ENCODE measurements around the gene ZNF845.
A peak's percentile ranks its signal among the peaks of the same experiment; 100 is the strongest.

ZNF845 gene

DNA sequence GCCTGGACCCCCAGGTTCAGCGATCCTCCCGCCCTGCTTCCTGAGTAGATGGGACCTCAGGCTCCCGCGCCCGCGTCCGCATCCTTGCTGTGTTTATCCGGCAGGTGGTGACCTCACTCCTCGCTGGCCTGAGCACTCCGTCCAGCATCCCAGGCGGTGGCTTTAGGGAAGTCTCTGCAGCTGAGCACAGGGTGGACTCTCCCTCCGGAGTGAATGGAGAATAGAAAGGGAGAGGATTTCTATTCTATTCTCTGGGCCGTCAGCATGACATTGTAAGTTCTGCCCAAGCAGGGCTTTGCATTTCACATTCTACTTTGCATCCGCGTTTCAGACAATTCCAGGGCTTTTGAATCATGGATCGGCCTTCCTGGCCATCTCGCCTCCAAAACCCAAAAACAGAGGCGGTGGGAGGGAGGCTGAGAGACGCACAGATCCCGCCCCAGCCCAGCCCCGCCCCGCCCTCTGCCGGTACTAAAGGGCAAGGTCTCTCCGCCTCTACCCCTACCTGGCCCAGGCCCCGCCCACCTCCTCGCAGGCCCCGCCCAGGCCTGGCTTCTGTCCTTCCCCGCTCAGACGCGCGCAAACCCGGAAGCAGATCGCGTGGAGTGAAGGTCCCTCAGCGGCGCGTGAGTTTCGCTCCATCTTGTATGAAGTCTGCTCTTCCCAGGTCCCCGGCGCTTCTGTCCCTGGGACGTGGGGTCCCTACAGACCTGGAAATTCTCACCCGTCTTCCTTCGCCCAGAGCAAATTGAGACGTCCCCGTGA, 31.8 kb downstream of the ZNF845 start, which contains the start of gene ZNF525:
TSS of gene ZNF525 (plus strand) at position 572 of the 765 bp plus-strand sequence. CDS start 6,577 bp downstream, outside the sequence.
- TF ChIP-seq, protein P1, sequence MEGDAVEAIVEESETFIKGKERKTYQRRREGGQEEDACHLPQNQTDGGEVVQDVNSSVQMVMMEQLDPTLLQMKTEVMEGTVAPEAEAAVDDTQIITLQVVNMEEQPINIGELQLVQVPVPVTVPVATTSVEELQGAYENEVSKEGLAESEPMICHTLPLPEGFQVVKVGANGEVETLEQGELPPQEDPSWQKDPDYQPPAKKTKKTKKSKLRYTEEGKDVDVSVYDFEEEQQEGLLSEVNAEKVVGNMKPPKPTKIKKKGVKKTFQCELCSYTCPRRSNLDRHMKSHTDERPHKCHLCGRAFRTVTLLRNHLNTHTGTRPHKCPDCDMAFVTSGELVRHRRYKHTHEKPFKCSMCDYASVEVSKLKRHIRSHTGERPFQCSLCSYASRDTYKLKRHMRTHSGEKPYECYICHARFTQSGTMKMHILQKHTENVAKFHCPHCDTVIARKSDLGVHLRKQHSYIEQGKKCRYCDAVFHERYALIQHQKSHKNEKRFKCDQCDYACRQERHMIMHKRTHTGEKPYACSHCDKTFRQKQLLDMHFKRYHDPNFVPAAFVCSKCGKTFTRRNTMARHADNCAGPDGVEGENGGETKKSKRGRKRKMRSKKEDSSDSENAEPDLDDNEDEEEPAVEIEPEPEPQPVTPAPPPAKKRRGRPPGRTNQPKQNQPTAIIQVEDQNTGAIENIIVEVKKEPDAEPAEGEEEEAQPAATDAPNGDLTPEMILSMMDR (conservative IDR thresholded peaks at IDR 0.05): peak; percentile 66
- peak within 1 kb of the TSS; percentile 96 for H3K27ac ChIP-seq

DNA sequence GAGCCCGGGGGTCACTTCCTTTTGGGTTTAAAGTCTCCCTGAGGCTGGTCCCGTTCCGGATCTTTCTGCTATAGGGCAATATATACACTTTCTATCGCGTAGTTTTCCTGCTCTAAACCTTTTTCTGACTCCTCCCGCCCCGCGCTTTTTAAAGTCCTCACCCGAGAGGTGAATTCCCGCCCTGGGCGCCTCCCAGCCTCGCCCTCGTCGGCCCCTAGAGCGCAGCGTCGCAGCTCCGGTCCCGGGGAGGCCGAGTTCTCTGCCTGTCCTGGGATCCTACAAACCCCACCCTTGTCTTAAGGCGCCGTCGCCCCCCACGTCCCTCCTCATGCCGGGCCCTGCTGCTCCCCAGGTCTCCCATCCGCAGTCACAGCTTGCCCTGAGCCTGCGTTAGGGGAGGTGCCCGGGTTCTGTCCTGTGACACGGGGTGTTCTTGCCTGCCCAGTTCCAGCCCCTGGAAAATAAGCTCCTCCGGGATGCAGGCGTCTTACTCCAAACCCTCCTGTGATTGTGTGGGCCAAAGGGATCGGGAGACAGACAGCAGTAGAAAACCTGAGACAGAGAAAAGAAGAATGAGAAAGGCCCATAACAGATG, 32.4 kb downstream of the ZNF845 start:
- TF ChIP-seq, protein P1 (conservative IDR thresholded peaks at IDR 0.05): no peak
- peak overlapping the region; percentile 96 for H3K27ac ChIP-seq

DNA sequence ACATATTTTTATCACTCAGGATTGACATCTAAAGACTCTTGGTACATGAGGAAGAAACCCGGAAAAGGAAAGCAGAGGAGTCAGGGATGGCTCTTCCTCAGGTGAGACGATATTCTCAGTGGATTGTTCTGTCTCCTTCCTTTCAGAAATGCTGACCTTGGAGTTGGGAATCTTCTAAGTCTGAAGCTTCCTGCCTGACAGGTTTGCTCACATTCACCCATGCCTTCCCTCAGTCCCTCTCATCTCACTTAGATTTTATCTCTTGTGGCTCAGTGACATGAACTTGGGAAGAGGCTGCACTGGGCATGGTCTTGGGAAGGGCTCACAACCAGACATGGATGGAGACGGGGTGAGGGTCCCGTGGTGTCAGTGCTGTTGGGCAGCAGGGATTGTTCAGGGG, 38.6 kb downstream of the ZNF845 start:
- TF ChIP-seq, protein P1 (conservative IDR thresholded peaks at IDR 0.05): no peak
- H3K27ac ChIP-seq: peak overlapping the region; percentile 93

DNA sequence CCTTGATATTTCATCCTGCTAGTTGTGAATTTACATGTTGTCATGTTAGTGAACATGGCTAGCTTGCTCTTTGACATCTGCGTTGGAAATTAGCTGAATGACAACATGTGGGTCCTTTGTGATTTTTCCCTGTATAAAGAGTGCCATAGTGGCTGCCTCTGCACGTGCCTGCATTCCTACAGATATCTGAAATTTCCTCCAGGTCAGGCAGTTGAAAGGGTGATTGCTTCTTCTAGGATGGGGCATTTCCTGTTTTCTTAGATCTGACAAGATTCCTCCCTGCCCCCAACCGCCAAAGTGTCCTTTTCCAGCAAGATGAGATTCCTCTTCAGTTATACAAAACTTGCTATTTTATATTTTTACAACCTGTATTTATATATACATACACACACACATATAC, 40.7 kb downstream of the ZNF845 start:
- no peak overlapping the region for H3K27ac ChIP-seq
- TF ChIP-seq, protein P1 (conservative IDR thresholded peaks at IDR 0.05): no peak

DNA sequence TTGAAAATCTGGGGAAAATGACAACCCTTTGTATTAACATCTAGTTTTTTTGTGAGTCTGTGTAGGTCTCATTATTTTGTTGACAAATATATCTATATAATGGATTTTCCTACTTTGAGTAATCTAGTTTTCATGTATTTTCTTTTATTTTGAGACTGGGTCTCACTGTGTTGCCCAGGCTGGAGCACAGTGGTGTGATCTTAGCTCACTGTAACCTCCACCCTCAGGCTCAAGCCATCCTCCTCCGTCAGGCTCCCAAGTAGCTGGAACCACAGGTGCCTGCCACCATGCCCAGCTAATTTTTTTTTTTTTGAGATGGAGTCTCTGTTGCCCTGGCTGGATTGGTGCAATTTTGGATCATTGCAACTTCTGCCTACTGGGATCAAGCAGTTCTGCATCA, 41.2 kb downstream of the ZNF845 start:
- TF ChIP-seq, protein P1 (conservative IDR thresholded peaks at IDR 0.05): no peak
- no peak overlapping the region for H3K27ac ChIP-seq

DNA sequence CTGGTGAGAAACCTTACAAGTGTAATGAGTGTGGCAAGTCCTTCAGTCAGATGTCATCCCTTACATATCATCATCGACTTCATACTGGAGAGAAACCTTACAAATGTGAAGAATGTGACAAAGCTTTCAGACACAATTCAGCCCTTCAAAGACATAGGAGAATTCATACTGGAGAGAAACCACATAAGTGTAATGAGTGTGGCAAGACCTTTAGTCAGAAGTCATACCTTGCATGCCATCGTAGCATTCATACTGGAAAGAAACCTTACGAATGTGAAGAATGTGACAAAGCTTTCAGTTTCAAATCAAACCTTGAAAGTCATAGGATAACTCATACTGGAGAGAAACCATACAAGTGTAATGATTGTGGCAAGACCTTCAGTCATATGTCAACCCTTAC, 47.8 kb downstream of the ZNF845 start:
- TF ChIP-seq, protein P1 (conservative IDR thresholded peaks at IDR 0.05): no peak
- H3K27ac ChIP-seq: no peak overlapping the region

DNA sequence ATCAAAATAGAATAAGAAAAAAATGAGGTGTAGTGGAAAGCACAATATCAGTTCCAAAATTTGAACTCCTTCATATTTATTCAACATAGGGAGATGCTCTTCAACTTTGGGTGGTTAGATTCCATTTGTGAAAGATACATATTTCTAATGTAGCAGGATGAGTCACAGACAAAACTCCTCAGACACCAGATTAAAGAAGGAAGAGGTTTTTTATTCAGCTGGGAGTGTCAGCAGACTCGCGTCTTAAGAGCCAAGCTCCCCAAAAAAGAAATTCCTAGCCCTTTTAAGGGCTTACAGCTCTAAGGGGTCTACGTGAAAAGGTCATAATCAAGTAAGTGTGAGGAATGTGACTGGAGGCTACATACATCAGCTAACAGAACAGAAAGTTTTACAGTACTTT, 54.6 kb downstream of the ZNF845 start:
- TF ChIP-seq, protein P1 (conservative IDR thresholded peaks at IDR 0.05): no peak

More for the DNA sequence above, 54.6 kb downstream of the ZNF845 start:
- no peak overlapping the region for H3K27ac ChIP-seq

Data from VCaP (cell line).